Neutrophil (primary cell): ENCODE measurements around the gene KLHL4.
"Not testable (repeated sequence)": the region's sequence is repeated elsewhere in the genome, so short reads cannot be mapped to it uniquely, and the experiment has no call there.

Source experiments
- H3K27ac ChIP-seq: fragments of 200-600 bp; sonication (generic); 2 replicates; pipeline ENCODE4 v1.5.1; 2016; ENCODE audit warnings: mild to moderate bottlenecking, moderate library complexity
- H3K27me3 ChIP-seq: fragments of 200-600 bp; sonication (generic); 2 replicates; pipeline ENCODE4 v1.6.0; 2016; ENCODE audit warnings: mild to moderate bottlenecking
- H3K36me3 ChIP-seq: fragments of 200-600 bp; sonication (generic); 2 replicates; pipeline ENCODE4 v1.5.1; 2017
- H3K4me1 ChIP-seq, 2 experiments: fragments of 200-600 bp in 1 of 2; sonication (generic) in 1 of 2; 1 replicate in 1 of 2; 2 replicates in 1 of 2; pipeline versions ENCODE4 v1.5.1 to v1.6.1; 2013 to 2016; ENCODE audit warnings: low read depth in 1 of 2, low read length in 1 of 2, mild to moderate bottlenecking in 1 of 2, moderate library complexity in 1 of 2; ENCODE audit not compliant: control insufficient read depth in 1 of 2, insufficient read depth in 1 of 2
- H3K4me3 ChIP-seq, 2 experiments: fragments of 200-600 bp in 1 of 2; sonication (generic) in 1 of 2; 1 replicate in 1 of 2; 2 replicates in 1 of 2; pipeline ENCODE4 v1.5.1; 2013 to 2016; ENCODE audit warnings: low read depth in 1 of 2, low read length in 1 of 2, mild to moderate bottlenecking in 1 of 2, moderate library complexity in 1 of 2
- H3K9me3 ChIP-seq: fragments of 200-600 bp; sonication (generic); 2 replicates; pipeline ENCODE4 v1.5.1; 2016
- CTCF ChIP-seq: fragments of 200-600 bp; sonication (generic); IDR thresholded peaks from 2 replicates; pipeline ENCODE4 v1.5.1; 2016; ENCODE audit warnings: antibody characterized with exemption

KLHL4 gene

GRCh38 chrX:87697409-87697808, 179.8 kb downstream of the KLHL4 start:
- no peak for TF ChIP-seq CTCF
- Histone ChIP-seq H3K4me1 (no peaks in the 10 kb centered on the region), H3K36me3 (no peaks in the 10 kb centered on the region), H3K9me3 (no peaks in the 10 kb centered on the region), H3K27me3 (no peaks in the 10 kb centered on the region), H3K4me3 (no peak overlapping the region), H3K27ac (no peak overlapping the region)

- H3K36me3 ChIP-seq: no peaks in the 10 kb centered on the region
- no peak overlapping the region for H3K4me3 ChIP-seq
- no peak overlapping the region for H3K27ac ChIP-seq
- H3K27me3 ChIP-seq: no peaks in the 10 kb centered on the region
- no peaks in the 10 kb centered on the region for H3K4me1 ChIP-seq
- no peak for TF ChIP-seq CTCF
- no peaks in the 10 kb centered on the region for H3K9me3 ChIP-seq
These were observed 185.2 kb downstream of the KLHL4 start for GRCh38 chrX:87702795-87703194.

GRCh38 chrX:87703469-87703868, 185.9 kb downstream of the KLHL4 start:
- not testable (repeated sequence) for H3K4me3 ChIP-seq, H3K27ac ChIP-seq, H3K4me1 ChIP-seq, H3K27me3 ChIP-seq, H3K9me3 ChIP-seq, H3K36me3 ChIP-seq

- Histone ChIP-seq H3K4me1 (no peaks in the 10 kb centered on the region), H3K36me3 (no peaks in the 10 kb centered on the region), H3K4me3 (no peak overlapping the region), H3K27me3 (no peaks in the 10 kb centered on the region), H3K27ac (no peak overlapping the region), H3K9me3 (no peaks in the 10 kb centered on the region)
- TF ChIP-seq CTCF: no peak
These were observed 188.5 kb downstream of the KLHL4 start for GRCh38 chrX:87706134-87706533.

- Histone ChIP-seq H3K27ac (no peak overlapping the region), H3K36me3 (no peaks in the 10 kb centered on the region), H3K4me3 (no peak overlapping the region), H3K4me1 (no peaks in the 10 kb centered on the region), H3K27me3 (no peaks in the 10 kb centered on the region), H3K9me3 (no peaks in the 10 kb centered on the region)
- no peak for TF ChIP-seq CTCF
These were observed 193.0 kb downstream of the KLHL4 start for GRCh38 chrX:87710580-87710979.
